Measurements from ENCODE around the gene GABBR2.

The GABBR2 gene

DNA sequence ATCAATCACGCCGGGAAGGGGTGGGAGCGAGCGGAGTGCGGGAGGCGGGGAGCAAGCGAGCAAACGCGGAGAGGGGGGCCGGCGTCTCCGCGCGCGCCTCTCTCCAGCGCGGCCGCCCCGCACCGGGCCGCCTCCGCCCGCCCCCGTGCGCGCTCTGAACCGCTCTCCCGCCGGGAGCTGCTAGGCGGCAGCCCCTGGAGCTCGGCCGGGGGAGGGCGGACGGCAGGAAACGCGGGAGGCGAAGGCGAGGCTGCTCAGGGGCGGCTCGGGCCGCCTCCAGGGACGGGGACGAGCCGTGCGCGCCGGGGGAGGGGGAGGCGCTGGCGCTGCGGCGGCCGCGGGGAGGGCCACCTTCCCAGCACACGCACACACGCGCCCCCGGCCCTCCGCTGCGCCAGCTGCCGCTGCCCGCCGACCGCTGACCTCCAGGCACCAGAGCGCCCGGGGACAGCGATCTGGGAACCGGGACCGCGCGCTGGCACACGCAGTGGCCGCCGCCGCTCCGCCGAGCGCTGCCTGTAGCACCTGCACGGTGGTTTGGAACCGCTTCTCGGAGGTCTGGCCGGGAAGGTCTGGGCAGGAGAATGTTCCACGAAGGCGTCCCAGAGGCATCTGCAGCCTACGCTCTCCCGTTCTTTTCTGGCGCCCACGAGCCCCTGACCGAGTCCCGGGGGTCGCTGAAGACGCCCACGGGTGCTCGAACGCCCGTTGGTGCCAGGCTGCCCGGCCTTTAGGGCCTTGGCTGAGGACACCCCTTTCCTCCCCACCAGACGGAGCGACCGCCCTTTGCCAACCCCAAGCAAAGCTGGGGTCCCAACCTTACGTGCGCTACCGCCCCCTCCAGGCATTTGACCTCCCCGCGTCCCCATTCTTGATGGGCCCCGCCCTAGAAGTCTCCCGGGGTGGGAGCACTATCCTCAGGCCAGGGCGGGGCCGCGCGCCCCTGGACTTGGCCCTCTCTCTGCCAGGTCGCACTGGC, at the start of gene GABBR2:
TSS of gene GABBR2 (minus strand) at position 3 of the 979 bp plus-strand sequence. CDS start 198 bp downstream, outside the sequence.
- DNase-seq (ENCODE audit: low spot score): no peak

DNA sequence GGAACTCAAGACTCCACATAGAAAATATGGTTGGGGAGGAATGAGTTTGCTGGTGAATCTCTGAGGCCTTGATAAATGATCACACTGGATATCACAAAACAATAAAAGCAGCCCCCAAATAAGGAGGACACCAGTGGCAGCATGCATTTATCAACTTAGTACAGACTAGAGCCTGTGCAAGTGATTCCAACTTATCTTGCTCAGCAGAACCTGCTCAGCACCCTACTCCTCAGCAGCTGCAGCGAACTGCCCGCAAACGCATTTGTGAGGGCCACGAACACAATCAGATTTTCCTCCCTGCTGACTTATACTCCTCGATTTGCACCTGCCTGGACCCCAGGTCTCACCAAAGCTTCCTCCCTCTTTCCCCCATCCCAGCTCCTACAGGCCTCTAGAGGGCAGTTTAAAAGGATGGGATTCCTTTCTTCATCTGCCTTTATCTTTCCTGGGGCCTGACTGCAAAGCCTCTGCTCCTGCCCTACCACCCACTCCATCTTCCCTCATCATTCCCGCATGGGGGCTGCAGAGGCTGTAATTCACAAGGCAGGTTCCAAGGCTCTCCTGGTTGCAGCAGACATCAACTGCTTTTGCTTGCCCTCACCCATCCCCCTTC, 46.4 kb upstream of the GABBR2 start:
- no peak for DNase-seq (ENCODE audit: low spot score)

DNA sequence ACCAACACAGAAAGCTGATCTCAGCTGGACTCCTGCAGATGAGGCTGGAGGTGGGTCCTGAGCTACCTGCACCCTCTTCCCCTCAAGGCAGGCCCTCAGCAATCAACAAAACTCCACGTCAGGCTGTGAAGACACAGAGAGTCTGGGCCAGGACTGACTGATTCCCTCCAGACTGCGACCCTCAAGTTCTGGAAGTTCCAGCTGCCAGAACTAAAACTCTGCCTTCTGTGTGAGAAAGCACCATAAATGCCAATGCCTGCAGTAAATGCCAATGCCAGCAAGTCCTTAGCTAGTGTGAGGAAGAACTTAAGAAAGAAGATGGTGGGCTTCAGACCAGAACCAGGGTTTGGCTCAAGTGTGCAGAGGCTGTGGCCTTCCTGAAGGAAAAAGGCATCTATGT, 42.5 kb upstream of the GABBR2 start:
- no peak for DNase-seq (ENCODE audit: low spot score)

DNA sequence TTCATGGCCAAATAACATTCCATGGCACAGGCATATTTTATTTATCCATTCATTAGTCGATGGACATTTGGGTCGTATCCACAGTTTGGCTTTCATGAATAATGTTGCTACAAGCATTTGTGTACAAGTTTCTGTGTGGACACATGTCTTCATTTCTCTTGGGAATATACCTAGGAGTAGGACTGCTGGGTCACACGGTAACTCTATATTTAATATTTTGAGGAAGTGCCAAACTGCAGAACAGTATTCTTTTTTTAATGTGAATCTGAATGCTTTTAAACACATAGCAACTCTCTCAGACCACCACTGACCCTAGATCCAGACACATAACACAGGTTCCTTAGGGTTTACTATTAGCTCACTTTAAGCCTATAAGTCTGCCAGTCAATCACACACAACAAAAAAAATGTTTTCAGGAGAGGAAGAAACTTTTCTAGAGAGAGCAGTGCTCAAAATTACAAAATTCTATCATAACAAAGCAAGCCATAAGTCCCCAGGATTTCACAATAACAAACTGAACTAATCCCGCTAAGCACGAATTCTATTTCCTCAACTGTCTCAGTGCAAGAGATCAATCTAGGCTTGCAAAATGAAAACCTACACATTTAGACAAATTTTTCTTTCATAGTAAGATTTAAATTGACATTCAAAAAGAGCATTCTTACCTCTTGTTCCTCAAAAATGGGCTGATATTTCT, 41.8 kb upstream of the GABBR2 start:
- DNase-seq (ENCODE audit: low spot score): no peak

DNA sequence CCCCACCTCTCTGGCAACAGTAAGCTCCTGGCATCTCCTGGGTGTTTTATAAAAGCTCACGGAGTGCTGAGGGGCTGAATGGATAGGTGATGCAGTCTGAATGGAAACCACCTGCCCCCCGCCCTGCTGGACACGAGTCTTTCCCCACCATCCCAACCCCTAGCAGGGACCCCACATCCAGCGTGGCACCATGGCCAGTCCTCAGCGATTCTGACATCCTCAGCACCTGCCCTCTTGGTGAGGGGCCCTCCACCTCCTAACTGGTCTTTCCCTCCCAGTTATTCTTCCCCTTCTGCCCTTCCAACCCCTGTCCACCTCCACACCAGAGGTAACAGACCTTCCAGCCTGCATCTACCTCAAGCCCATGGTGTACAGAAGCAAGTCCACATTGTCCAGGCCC, 38.7 kb upstream of the GABBR2 start:
- no peak for DNase-seq (ENCODE audit: low spot score)

DNA sequence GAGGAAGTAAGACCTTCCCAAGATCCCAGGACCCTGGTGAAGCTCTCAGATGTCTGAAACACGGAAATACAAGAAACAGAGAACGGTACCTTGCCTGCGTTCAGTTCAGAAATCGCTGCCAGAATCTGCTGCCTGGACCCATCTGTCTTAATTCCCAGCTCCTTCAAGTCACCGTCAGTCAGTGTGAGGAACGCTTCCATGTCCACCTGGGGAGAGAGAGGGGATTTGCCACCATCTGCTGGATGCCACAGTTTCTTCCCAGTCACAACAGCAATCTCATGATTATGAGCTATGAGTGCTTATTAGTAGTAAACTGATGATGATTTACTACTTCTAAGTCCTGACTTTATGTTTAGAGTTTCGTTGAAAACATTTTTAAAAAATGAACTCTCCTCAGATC, 36.7 kb upstream of the GABBR2 start:
- no peak for DNase-seq (ENCODE audit: low spot score)

DNA sequence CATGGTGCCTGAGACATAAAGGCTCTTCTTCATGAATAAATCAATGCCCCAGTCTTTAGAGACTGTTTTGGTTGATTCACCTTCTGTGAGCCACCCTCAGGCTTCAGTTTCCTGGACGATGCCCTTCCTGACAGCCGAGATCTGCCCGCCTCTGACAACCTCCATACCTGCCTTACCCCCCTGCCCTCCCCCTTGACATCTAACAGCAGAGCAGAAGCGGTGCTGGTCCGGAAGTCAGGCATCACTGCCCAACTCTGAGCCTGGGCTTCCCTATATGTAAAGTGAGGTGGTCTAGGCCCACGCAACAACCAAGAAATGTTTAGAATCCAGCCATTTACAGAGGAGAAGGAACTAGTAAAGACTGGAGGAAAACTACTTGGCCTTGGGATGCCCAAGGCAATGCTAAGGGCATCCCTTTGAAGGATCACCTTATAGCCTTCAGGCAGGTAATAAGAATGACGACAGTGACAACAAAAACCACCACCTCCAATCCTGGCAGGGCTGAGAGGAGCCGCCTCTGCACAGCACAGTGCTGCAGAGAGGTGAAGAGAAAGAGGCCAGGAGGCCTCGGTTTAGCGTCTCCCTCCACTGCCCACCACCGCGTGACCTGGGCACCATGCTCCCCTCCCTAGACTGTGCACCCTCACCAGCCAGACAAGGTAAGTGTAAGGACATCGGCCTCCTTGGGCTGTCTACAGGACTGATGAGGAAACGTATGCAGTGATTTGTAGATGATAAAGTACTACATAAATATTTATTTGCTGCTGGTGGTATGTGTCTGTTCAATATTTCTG, 35.3 kb upstream of the GABBR2 start:
- no peak for DNase-seq (ENCODE audit: low spot score)

DNA sequence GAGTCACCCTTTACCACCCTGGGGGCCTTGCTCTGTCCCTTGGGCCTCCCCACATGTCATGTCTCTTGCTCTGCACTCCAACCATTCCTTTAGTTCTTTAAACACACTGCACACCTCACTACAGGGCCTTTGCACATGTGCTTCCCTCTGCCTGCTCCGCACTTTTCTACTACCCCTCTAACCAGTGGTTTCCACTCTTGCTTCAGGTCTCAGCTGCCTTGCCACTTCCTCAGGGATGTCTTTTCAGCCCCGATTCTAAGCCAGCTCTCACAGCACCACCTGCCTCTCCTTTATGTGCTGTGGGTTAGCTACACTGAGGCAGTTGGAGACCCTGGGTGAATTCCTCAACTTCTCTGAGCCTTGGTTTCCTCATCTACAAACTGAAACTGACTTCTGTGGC, 34.6 kb upstream of the GABBR2 start:
- no peak for DNase-seq (ENCODE audit: low spot score)

DNA sequence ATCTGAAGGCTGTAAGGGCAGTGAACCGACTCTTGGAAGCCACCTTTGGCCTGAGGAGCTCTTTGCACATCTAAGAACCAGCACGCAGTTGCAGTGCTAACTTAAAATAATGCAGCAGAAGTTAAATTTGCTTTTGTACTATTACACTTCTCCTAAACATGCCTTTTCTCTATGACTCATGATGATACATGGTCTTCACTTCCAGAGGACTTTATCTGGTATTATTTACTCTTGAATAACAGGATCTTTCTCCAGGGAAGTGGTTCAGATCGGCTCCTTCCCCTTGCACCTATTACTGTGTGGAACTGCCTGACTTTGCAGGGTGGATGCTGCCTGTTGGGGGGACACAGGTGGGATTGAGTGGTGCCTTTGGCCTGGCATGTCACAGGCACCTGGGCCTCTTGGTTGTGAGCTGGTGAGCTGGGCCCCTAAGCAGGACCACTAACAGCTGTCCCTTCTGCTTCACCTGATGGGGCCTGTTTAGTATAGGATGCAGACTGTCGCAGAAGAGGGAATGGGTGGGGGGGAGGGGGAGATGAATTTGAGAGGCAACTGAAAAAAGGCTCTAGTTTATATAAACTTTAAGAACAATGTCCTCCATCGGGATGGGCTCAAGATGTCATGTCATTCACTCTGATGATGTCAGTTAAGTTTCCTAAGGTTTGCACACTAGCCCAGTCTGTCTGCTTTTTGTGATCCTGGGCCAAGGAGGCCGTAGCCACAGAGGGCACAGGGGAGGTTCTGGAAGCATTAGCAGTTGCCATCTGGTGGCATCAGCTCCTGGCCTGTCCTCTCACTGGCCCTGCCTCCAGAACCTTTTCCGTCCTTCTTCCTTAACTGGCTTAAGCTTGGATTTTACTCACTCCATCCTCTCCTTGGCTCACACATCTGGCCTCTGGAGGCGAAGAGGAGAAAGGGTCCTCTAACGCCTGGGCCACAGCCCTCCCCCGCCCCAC, 33.9 kb upstream of the GABBR2 start:
- DNase-seq (ENCODE audit: low spot score): no peak

DNA sequence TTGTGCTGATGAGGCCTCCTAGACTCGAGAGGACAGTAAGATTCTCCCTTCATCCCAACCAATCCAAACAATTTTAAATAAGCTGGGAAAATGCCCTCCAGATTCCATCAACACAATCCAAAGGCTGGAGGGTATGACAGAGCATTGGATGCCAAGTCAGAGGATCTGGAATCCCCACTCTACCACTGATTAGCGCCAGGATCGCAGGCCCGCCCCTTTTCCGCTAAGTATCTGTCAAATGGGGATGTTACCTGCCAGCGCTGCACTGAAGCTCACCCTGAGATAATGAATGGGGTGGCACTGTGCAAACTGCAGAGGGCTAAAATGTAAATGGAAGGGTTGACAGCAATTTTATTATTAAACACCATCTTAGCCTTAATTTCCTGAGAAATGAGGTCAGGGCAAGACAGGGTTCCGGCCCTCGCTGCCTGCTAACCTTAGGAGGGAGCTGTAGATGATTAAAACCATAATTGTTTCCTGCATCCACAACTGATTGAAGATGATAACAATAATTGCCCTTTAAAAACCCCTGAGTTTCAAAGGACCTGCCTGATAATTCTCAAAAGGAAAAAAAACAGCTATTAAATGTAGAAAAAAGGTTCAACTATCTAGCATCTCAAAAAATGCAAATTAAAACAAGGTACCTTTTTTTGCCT, 31.6 kb upstream of the GABBR2 start:
- DNase-seq (ENCODE audit: low spot score): no peak

DNA sequence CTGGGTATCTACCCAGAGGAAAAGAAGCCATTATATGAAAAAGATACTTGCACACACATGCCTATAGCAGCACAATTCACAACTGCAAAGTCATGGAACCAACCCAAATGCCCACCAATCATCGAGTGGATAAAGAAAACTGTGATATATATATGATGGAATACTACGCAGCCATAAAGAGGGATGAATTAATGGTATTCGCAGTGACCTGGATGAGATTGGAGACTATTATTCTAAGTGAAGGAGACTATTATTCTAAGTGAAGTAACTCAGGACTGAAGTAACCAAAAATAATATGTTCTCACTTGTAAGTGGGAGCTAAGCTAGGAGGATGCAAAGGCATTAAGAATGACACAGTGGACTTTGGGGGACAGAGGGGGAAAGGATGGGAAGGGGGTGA, 30.0 kb upstream of the GABBR2 start:
- DNase-seq (ENCODE audit: low spot score): no peak

DNA sequence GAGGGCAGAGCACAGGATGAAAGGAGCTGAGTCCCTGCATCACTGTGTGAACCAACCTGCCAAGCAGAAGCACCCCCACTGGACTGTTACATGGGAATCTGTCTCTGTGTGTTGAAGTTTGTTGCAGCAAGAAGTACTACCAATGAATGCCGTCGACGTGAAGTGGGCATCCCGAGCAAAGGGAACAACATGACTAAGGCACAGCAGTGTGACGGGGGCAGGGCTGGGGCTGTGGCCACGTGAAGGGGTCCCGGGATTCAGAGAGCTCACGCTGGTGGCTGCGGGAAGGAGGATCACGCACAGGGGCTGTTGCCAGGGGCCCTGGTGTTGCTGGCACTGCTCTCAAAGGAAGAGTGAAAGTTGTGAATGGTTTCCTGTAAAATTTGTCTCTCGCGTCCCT, 27.5 kb upstream of the GABBR2 start:
- DNase-seq (ENCODE audit: low spot score): no peak

DNA sequence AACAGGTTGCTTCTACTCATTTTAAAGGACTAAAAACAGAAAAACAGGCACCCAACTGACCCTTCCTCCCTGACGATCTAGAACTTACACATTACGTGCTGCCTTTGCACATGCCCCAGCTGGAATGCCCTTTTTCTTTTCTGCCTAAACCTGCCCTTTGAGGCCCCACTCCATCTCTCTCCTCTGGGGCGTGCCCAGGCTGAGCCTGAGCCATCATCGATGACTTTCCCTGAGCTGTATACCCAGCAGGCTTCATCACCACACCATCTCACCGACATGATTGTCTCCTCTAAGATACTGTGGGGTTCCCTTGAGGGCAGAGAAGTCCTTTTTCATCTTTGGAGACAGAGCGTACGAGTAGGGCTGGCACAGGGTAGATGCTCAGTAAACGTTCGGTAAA, 24.1 kb upstream of the GABBR2 start:
- DNase-seq (ENCODE audit: low spot score): no peak

DNA sequence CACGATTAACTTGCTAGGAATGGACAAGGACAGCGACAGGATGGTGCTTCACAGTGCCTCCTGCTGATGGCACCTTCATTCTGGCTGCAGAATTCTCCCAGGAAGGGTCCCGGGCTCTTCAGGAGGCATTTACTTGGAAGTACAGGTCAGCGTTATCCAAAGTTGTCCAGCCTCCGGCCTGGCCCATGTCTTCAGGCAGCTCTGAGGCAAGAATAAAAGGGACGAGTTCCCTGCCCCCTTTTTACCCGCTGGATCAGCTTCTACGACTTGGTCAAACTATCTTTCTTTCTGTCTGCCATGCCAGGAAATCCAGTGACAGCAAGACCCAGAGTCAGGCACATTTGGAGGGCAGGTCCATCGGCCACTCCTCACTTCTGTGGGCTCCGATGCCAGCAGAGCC, 23.4 kb upstream of the GABBR2 start:
- no peak for DNase-seq (ENCODE audit: low spot score)

DNA sequence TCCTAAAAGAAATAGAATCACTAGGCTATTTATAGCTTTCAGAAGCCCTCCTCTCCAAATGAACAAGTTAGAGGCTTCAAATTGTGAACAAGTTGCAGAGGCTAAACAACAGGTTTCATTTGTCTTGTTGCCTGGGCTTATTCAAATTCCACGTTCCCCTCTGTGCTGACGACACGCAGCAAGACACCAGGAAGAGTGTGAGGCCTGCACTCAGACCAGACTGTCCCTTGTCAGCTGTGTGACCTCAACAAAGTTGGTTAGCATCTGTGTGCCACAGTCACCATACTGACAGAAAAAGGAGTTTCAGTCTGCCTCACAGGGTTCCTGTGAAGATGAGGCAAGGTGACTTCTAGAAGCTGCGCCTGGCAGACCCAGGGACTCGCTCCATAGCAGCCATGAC, 22.1 kb upstream of the GABBR2 start:
- DNase-seq (ENCODE audit: low spot score): no peak

DNA sequence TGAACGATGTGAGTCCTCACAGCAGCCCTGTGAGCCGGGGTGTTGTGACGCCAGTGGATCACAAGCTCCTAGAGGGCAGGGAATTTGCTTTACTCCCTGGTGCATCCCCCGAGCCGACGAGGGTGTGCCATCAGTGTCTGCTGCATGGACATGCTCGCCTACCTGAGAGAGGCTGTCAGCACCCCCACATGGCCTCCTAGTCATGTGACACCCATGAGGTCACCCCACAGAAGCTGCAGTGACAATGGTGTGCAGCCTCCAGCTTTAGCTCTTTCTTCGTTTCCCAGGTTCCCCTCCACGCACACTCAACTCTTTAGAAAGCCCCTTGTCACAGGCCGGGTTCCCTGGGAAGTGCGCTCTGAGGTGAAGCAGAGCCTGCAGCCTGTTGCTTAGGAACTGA, 19.8 kb upstream of the GABBR2 start:
- DNase-seq (ENCODE audit: low spot score): no peak

DNA sequence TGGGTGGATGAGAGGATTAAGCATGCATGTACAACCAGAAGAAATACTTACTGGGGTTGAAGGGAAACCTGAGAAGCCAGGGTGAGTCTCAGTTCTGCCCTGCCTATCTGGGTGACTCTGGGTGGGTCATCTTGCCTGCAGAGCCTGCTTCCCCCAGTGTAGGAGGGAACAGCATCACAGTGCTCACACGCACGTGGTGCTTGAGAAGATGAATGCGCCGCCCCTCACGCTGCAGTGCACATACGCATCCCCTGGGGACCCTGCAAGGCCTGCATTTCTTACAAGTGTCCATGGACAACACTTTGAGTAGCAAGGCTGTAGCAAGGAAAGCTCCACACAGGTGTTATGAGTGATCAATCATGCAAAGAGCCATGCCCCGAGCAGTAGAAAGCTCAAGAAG, 18.7 kb upstream of the GABBR2 start:
- no peak for DNase-seq (ENCODE audit: low spot score)

DNA sequence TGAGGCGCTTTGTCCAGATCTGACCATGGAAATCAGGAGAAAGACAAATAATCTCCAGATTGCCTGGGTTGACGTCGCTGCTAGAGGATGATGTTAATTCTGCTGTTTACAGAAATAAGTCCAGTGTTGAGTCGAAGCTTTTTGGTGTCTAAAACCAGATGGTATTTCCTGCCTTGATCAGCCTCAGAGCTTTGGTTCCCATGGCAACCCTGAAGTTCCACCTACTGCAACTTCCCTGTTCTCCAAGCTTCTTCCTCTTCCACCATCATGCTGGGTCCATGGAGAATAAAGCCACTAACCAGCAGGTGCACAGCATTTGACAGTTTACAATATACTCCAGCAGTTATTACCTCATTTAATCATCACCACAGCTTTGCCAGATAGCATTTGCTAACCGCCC, 18.0 kb upstream of the GABBR2 start:
- no peak for DNase-seq (ENCODE audit: low spot score)

DNA sequence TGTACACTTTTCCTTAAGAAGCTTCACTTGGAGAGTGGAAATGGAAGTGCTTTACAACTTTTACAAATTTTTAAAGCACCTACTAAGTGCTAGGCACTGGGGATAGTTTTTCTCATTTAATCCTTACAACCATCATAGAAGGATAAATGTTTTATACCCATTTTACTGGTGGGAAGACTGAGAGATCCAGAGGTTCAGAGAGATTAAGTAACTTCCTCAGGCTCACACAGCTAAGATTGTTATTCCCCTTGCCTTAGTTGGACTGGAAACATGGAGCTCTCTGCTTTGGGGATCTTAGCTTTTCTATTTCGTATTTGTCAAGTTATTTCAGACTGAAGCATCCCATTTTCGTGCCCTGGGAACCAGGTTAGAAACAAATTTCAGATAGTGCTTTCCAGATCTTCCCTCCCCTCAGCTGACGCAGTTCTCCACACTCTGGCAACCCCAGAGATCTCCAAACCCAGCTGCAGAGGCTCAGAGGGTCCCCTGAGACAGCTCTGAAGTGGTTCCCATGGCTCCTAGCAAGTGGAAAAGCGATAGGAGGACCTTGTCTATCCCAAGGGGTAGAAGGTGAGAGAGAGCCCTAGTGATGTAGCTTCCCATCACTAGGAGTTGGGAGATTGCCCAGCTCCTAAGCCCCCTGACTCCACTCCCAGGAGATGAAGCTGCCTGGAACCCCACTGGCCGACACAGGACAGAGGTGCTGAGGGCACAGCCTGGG, 16.2 kb upstream of the GABBR2 start:
- no peak for DNase-seq (ENCODE audit: low spot score)

DNA sequence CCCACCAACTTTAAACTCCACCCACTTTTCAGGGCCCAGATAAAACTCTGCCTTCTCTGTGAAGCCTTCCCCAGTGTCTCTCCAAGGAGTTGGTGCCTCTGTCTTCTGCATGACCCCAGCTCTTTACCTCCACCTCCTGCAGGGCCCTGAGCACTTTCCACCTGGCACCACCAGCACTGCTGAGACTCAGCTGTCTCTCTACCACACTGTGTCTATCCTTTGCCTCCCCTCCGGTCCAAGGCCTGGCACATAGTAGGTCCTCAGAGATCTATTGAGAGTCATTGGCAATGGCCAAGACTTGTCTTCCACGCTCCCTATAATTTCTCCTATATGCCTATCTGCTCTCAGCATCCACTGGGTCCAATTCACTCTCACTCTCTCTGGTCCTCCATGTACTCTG, 12.9 kb upstream of the GABBR2 start:
- no peak for DNase-seq (ENCODE audit: low spot score)

Measured in CD4-positive, alpha-beta T cell treated with Interleukin-15 for 4 hours (primary cell).